Hepatocyte (in vitro differentiated cells): Measurements from ENCODE around the gene PIRT.

Experiments used
- CTCF ChIP-seq: fragments of 200-600 bp; sonication (generic); IDR thresholded peaks from 2 replicates; pipeline ENCODE4 v1.5.1; 2016; ENCODE audit warnings: antibody characterized with exemption, mild to moderate bottlenecking; ENCODE audit not compliant: poor library complexity
- EZH2 ChIP-seq: fragments of 200-600 bp; sonication (generic); IDR thresholded peaks from 2 replicates; pipeline ENCODE4 v1.6.1; 2016; ENCODE audit warnings: antibody characterized with exemption, mild to moderate bottlenecking, borderline replicate concordance
- EZH2phosphoT487 ChIP-seq: fragments of 200-600 bp; sonication (generic); IDR thresholded peaks from one replicate; pipeline ENCODE4 v1.6.1; 2018; ENCODE audit warnings: antibody characterized with exemption, mild to moderate bottlenecking, low read depth, moderate library complexity; ENCODE audit not compliant: unreplicated experiment, severe bottlenecking

- no peak for TF ChIP-seq CTCF
- TF ChIP-seq EZH2, result no peak
- TF ChIP-seq EZH2phosphoT487, result no peak
Measured at GRCh38 chr17:10824874-10825273, 13.0 kb downstream of the PIRT start.
